Left lung (tissue), 14 donors: ENCODE results near the gene TIRAP. TPM values are rescaled to one million over a fixed set of nuclear protein-coding genes. Genes with fewer than 3 reads are reported as not detected.

Experiments used
- ATAC-seq: fragments of 200-7000 bp; cut with Tn5 transposase; one replicate; pipeline ENCODE4 v1.9.1; 2020; ENCODE audit warnings: moderate library complexity
- DNase-seq, 4 donors: peaks; one replicate each; pipeline ENCODE4 v3.0.0-alpha.2; 2013 to 2020
- H3K27ac ChIP-seq, 2 donors: fragments of 200-600 bp; sonication (generic) in 1 of 2; one replicate each; pipeline versions ENCODE4 v1.5.0 to v1.8.0; 2020 to 2021
- H3K27me3 ChIP-seq, 2 donors: fragments of 200-600 bp; sonication (generic) in 1 of 2; one replicate each; pipeline versions ENCODE4 v1.5.0 to v1.8.0; 2020 to 2021
- H3K36me3 ChIP-seq, 2 donors: fragments of 200-600 bp; sonication (generic) in 1 of 2; one replicate each; pipeline versions ENCODE4 v1.5.0 to v1.8.0; 2020 to 2021
- H3K4me1 ChIP-seq, 2 donors: fragments of 200-600 bp; one replicate each; pipeline ENCODE4 v1.8.0; 2021
- H3K4me3 ChIP-seq, 2 donors: fragments of 200-600 bp; sonication (generic) in 1 of 2; one replicate each; pipeline versions ENCODE4 v1.5.0 to v1.8.0; 2020 to 2021; ENCODE audit warnings: mild to moderate bottlenecking in 1 of 2
- H3K9me3 ChIP-seq, 2 donors: fragments of 200-600 bp; sonication (generic) in 1 of 2; one replicate each; pipeline versions ENCODE4 v1.5.0 to v1.8.0; 2020 to 2021
- CTCF ChIP-seq, 2 donors: fragments of 200-600 bp; sonication (generic) in 1 of 2; IDR thresholded peaks; one replicate each; pipeline versions ENCODE4 v1.5.0 to v1.8.0; 2021; ENCODE audit warnings: antibody characterized with exemption in 2 of 2
- intact Hi-C, 2 donors: fragments of 100-400 bp; cut with DNase I; formaldehyde crosslinking; loops; one replicate each; pipeline versions ENCODE4 v1.11.2 to v1.14.2; 2022
- long read RNA-seq, 12 donors: library from polyadenylated mRNA in 2 of 12; unstranded in 2 of 12; transcript quantifications; one replicate each; pipeline ENCODE4 v2.0.0 and lab custom pipeline, GENCODE V29; 2019 to 2026
- polyA plus RNA-seq, 6 donors: library from polyadenylated mRNA; unstranded; fragments of 120-200 nt; gene quantifications; one replicate each; pipeline ENCODE4 v1.2.1, GENCODE V29; 2013; ENCODE audit not compliant: insufficient read length in 6 of 6
- total RNA-seq, 2 donors: library from RNA; stranded (reverse); fragmentation: NEBNext Ultra II Directional; extraction: Animal tissue kit (Norgen Biotek cat#: 25700); gene quantifications; one replicate each; pipeline ENCODE4 v1.2.1, GENCODE V29; 2021
- donor health status: DM: no; HTN: yes; CAD: no.
- donor health status: DM: no; HTN: no; CAD: no.

Gene TIRAP
- 10 to 100 TPM in 1 of 2 donors, 1 to 10 TPM in 1; 8.5 to 15.4 TPM for total RNA-seq
- 10 to 100 TPM; 19.2 to 21.0 (median 19.4) TPM for polyA plus RNA-seq
- long read RNA-seq, donor 1, result 0 reads
- long read RNA-seq, donor 2, partial matches to known transcripts, result 0 of 1 reads
- long read RNA-seq, donor 2, other reads (novel, unspliced or antisense), result 0 of 1 reads
- long read RNA-seq, donor 3, partial matches to known transcripts, result 0 of 1 reads
- long read RNA-seq, donor 3, other reads (novel, unspliced or antisense), result 0 of 1 reads
- long read RNA-seq, donor 4, partial matches to known transcripts, result 0 of 1 reads
- long read RNA-seq, donor 4, other reads (novel, unspliced or antisense), result 0 of 1 reads
- long read RNA-seq, donor 5, partial matches to known transcripts, result 0 of 3 reads
- long read RNA-seq, donor 5, other reads (novel, unspliced or antisense), result 0 of 3 reads
- long read RNA-seq, donor 6, partial matches to known transcripts, result 0 of 4 reads
- long read RNA-seq, donor 6, other reads (novel, unspliced or antisense), result 0 of 4 reads
- long read RNA-seq, donor 7, result 0 reads
- long read RNA-seq, donor 8, result 0 reads
- long read RNA-seq, donor 9, result 0 reads
- long read RNA-seq, donor 10, partial matches to known transcripts, result 1 of 4 reads
- long read RNA-seq, donor 10, other reads (novel, unspliced or antisense), result 1 of 4 reads
- long read RNA-seq, donor 11, result 0 reads
- long read RNA-seq, donor 12, result 0 reads

DNA sequence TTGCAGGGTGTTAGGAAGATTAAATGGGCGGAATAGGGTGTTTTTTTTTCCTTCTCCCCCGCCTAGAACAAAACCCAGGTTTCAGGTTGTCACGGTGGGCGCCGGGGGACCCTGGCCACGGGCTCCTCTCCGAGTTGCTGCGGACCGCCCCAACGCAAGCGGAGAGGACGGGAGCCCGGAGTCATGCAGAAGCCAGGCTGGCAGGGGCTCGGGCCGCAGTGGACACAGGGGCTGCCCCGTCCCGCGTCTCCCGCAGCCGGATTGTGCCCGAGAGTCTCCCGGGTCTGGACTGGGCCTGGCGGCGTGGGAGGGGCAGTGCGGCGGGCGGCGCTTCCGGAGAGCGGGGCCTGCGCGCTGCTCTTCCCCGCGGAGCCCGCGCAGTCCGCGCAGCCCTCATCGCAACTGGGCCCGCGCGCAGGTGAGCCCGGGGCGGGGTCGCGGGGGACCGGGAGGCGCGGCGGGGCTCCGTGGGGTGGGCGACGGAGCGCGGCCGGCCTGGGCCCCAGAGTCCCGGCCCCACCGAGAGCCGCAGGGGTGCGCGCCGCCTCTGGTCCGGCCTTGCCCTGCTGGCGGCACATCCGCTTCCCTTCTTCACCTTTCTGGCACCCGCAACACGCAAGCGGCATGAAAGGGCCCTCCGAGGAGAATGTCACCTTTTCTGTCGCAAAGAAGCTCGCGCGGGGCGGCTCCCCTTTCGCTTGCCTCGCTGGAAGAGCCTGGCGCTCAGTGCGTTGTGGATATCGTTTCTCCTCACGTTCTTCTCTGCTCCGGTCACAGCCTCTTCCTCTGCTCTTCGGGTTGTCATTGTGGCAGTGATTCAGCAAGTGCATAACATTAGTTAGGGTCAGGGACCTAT, at the start of gene TIRAP:
TSS of gene TIRAP (plus strand) at position 358 of the 856 bp plus-strand sequence. CDS start 7,802 bp downstream, outside the sequence.
- Histone ChIP-seq H3K27me3 (no peaks in the 10 kb centered on the region), H3K9me3 (no peaks in the 10 kb centered on the region), H3K4me1 (peaks cover 19 to 47% of the 10 kb centered on the region in 2 donors), H3K27ac (peak within 1 kb of the TSS; percentile 93 to 98), H3K36me3 (peaks cover 0 to 6% of the 10 kb centered on the region in 2 donors), H3K4me3 (peak within 1 kb of the TSS; percentile 60 to 73)
- ATAC-seq (peak; percentile 82), DNase-seq (peak; percentile 61 to 95 (median 72))
- intact Hi-C loops, result no loop called here
- TF ChIP-seq CTCF (IDR thresholded peaks at IDR 0.05), result peak in 1 of 2 donors; percentile 51

DNA sequence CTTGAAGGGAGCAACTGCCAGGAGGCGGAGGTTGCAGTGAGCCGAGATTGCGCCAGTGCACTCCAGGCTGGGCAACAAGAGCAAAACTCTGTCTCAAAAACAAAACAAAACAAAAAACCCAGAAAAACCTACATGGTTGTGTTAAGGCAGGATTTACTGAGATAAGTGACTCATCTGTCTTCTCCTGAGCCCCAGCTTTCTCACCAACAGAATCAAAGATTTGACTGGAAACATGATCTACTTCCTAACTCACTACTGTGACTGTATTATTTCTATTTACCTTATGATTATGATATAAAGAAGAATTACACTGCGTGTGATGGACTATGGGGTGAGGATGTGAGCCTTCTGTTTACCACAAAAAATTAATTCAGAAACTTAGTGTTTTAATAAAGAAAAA, 49.5 kb upstream of the TIRAP start:
- H3K27ac ChIP-seq, result no peak overlapping the region
- intact Hi-C loops, result no loop called here
- no peaks in the 10 kb centered on the region for H3K9me3 ChIP-seq
- H3K4me1 ChIP-seq, result peaks cover 0 to 7% of the 10 kb centered on the region in 2 donors
- ATAC-seq, result no peak
- no peak for DNase-seq
- peaks cover 0 to 35% of the 10 kb centered on the region in 2 donors for H3K36me3 ChIP-seq
- no peaks in the 10 kb centered on the region for H3K27me3 ChIP-seq
- no peak for TF ChIP-seq CTCF (IDR thresholded peaks at IDR 0.05)
- no peak overlapping the region for H3K4me3 ChIP-seq

DNA sequence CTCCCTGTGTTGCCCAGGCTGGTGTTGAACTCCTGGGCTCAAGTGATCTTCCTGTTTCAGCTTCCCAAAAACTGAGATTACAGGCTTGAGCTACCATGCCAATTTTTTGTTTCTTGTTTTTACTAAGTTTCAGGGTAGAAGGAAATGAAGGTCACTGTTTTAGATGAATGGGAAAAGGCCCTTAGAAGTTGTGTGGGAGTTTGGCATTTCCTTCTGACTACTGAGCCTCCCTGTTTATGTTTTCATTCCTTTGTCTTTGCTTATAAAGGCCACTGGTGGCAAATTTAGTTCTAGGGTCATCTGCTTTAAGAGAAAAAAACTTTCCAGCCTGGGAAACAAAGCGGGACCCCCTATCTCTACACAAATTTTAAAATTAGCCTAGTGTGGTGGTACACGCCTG, 36.3 kb upstream of the TIRAP start:
- peaks cover 0 to 58% of the 10 kb centered on the region in 2 donors for H3K36me3 ChIP-seq

GRCh38 chr11:126253265-126253664, 29.6 kb upstream of the TIRAP start:
- DNase-seq (no peak), ATAC-seq (no peak)
- Histone ChIP-seq H3K9me3 (no peaks in the 10 kb centered on the region), H3K27me3 (no peaks in the 10 kb centered on the region), H3K4me1 (no peaks in the 10 kb centered on the region), H3K4me3 (no peak overlapping the region), H3K36me3 (peaks cover 0 to 70% of the 10 kb centered on the region in 2 donors), H3K27ac (no peak overlapping the region)
- no peak for TF ChIP-seq CTCF (IDR thresholded peaks at IDR 0.05)
- intact Hi-C loops, result no loop called here

More for the DNA sequence above, 36.3 kb upstream of the TIRAP start:
- Histone ChIP-seq H3K27me3 (no peaks in the 10 kb centered on the region), H3K4me3 (no peak overlapping the region), H3K4me1 (no peaks in the 10 kb centered on the region), H3K9me3 (no peaks in the 10 kb centered on the region), H3K27ac (no peak overlapping the region)
- ATAC-seq, result no peak
- TF ChIP-seq CTCF (IDR thresholded peaks at IDR 0.05), result no peak
- intact Hi-C loops, result no loop called here
- no peak for DNase-seq
